T-helper 2 cell (primary cell): ENCODE results near the gene YEATS2.
"Not testable (repeated sequence)": the region's sequence is repeated elsewhere in the genome, so short reads cannot be mapped to it uniquely, and the experiment has no call there.

Source experiments
- DNase-seq, 5 experiments: peaks; one replicate each; pipeline versions ENCODE4 v3.0.0 to v3.0.0-alpha.2; 2012 to 2022
- total RNA-seq, 2 donors: gene quantifications; one replicate each; lab custom pipeline; 2026; lab: John Stamatoyannopoulos, UW

YEATS2 gene
- total RNA-seq: 53.0 to 66.5 reads per million in 2 donors

DNA sequence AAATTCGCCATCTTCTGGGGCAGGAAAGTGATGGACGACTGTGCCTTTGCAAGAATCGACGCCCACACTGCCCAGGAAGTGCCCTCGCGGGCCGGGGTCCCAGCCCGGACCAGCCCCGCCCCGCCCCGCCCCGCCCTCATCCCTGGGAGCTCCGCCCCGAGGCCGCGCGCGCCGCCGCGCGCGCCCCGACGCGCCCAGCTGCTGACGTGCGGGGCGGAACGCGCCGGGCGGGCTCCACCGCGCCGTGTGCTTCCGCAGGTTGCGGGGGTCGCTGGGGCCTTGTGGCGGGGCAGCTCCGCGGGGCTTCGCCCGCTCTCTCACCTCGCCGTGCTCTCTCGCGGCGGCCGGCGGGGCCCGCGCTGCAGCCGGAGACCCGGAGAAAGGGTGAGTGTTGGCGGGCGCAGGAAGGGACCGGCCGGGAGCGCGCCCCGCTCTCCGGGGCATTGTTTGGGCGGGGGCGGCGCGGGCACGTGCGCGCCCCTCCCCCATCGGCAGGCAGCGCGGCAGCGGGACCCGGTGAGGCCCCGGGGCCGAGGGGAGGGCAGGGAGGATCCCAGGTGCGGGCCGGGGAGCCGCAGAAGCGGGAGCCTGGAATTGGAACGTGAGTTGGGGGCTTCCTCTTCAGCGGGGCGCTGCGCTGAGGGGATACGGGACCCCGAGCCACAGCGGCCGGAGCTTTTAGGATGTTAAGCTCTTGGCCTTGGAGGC is at the start of gene YEATS2:
YEATS2 (plus strand) TSS at position 188 of the 708 bp plus-strand sequence. CDS start 17,366 bp downstream, outside the sequence.
- DNase-seq: peak; percentile 42 to 87 (median 59)

GRCh38 chr3:183650554-183650953 is 47.0 kb upstream of the YEATS2 start:
- DNase-seq: no peak

GRCh38 chr3:183653209-183654064 is 44.2 kb upstream of the YEATS2 start:
- DNase-seq: peak in 1 of 5 experiments; percentile 5

DNA sequence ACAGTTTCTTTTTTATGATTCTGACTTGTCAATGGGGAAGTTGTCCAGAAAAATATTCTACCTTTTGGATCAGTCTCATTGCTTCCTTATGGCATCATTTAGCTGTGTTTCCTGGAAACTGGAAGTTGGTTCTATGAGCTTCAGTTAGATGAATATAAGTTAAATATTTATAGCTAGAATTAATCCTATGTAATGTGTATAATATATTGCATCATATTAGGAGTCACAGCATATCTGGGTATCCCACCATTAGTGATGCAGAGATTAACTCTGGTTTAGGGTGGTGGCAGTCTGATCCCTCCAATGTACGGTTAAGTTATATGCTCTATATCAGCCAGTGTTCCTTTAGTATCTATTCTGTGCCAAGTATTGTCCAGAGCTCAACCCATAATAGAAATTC is 42.9 kb upstream of the YEATS2 start:
- no peak for DNase-seq

GRCh38 chr3:183662099-183662498 is 35.5 kb upstream of the YEATS2 start:
- DNase-seq: no peak

DNA sequence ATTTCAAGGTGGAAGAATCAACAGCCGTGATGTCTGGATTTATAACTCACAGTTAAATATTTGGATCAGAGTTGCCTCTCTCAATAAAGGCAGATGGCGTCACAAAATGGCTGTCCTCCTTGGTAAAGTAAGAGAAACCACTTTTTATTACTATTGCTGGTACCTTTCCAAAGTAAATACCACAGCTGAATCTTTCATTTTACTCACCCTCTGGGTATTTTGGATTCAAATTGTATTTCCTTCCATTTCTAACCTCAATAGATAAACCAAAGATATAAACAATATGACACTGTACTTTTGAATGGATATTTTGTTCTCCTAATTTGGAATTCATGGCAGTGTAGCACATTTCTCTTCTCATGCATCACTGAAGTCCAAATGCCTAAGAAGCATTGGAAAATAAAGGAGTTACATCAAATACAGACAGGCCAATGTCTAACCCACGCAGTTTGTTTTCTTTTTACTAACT is 32.6 kb upstream of the YEATS2 start:
- no peak for DNase-seq

DNA sequence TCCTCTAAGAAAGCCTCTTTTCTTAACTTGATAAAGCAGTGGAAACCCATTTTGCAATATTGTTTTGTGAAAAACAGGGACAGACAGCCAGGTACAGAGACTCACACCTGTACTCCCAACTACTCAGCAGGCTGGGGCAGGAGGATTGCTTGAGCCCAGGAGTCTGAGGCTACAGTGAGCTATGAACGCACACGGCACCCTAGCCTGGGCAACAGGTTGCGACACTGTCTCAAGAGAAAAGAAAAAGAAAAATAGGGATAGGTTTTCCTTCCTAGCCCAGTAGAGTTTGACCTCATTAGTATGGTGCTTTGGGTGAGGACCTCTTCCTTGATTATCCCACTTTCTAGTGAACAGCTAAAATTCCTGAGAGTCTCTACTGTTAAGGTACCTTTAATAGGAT is 17.5 kb upstream of the YEATS2 start:
- DNase-seq: no peak

- no peak for DNase-seq
Observed at GRCh38 chr3:183687705-183688104, 9.9 kb upstream of the YEATS2 start.

- DNase-seq: no peak
Observed at GRCh38 chr3:183688874-183689273, 8.7 kb upstream of the YEATS2 start.

GRCh38 chr3:183689621-183690020 is 8.0 kb upstream of the YEATS2 start:
- not testable (repeated sequence) for DNase-seq

DNA sequence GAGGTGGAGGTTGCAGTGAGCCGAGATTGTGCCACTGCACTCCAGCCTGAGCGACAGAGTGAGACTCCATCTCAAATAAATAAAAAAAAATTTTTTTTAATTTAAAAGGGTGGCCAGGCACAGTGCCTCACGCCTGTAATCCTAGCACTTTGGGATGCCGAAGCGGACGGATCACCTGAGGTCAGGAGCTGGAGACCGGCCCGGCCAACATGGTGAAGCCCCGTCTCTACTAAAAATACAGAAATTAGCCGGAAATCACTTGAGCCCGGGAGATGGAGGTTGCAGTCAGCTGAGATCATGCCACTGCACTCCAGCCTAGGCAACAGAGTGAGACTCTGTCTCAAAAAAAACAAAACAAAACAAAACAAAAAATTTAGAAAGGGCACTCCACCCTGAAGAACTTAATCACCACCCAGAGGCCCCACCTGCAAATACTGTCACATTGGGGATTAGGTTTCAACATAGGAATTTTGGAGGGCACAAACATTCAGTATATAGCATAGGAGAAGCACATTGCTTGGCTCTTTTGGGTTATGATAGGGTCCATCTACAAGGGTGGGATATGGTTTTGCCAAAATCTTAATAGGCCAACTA is 7.1 kb upstream of the YEATS2 start:
- no peak for DNase-seq

DNA sequence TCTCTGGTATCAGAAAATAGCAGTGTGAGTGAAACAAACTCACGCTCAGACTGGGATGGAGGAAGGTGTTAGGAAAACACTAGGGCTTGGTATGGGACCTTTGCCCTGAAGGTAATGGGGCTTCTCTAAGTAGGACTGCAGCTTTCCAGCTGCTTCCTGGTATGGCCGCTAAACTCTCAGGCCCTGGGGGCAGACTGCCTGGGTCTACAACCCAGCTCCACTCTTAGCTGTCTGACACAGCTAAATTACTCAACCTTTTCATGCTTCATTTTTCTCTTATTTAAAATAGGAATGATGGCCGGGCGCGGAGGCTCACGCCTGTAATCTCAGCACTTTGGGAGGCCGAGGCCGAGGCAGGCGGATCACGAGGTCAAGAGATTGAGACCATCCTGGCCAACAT is 5.2 kb upstream of the YEATS2 start:
- no peak for DNase-seq

DNA sequence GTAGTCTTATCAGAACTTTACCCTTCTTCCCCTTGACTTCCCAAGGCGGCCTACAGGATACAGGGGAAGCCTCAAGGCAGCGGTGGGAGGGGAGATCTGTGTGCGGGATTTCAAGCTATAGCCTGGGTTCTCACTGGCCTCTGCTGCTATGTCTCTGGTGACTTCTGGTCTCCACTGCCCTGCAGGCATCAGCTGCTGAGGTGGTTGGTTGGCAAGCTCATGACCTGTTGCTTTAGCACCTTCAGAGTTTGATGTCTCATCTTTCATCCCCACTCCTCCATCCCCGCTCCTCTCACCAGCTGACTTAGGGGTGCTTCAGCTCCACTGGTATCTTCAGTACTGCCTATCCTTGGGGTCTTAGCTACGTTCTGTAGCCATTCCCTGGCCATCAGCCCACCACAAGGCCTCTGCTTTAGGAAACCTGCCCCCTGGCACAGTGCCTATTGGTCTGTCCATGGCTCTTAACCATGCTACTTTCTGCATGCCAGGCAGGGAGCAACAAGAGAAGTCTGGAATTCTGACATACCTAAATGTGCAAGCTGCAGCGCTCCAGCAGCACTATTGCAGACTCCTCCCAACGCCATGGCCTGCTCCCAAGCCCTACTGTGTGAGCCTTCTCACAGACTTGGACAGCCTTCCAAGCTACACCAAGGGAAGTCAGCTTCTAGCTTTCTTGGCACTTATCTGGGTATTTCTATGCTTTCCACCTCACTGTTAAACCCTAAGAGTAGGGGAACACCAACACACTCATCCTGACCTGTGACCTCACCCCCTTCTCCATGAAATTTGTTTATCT is 1.8 kb upstream of the YEATS2 start:
- no peak for DNase-seq

GRCh38 chr3:183697123-183697609 is 431 bp upstream of the YEATS2 start:
- DNase-seq: no peak

DNA sequence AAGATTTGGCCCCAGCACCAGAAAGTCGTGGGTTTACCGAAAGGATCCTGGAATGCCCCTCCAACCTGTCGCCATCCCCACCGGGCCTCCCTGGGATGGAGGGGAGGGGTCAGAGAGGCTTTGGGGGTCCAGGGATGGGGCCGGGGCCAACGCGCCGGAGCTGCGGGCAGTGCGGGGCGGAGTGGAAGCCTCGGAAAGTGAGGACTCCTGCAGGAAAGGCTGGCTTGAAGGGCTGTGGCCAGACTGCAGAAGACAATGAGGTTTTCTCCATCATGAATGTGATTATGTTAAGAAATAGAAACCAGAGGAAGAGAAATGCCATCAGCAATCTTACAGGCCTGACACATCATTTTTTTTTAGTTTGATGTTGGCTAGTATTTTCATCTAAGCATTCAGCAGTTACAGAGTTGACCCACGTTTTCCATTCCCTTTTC is 738 bp downstream of the YEATS2 start:
- DNase-seq: peak in 4 of 5 experiments; percentile 7 to 51 (median 9)

DNA sequence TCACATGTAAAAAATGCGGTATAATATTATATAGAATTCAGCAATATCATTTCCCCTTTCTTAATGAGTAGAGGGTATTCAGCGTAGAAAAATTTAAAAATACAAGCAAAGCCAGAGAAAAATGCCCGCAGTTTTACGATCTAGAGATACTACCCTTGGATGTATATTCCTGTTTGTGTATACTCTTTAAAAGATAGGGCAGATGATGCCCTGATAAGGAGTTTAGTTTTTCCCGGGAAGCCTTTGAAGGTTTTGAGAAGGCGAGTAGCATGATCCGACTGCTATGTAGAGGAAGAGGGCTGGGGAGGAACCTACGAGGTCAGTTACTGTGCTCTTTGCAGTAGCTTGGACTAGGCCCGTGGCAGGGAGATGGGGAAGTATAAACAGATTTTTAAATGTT is 1.2 kb downstream of the YEATS2 start:
- peak in 1 of 5 experiments; percentile 17 for DNase-seq

GRCh38 chr3:183699238-183699947 is 1.8 kb downstream of the YEATS2 start:
- DNase-seq: peak in 1 of 5 experiments; percentile 7

DNA sequence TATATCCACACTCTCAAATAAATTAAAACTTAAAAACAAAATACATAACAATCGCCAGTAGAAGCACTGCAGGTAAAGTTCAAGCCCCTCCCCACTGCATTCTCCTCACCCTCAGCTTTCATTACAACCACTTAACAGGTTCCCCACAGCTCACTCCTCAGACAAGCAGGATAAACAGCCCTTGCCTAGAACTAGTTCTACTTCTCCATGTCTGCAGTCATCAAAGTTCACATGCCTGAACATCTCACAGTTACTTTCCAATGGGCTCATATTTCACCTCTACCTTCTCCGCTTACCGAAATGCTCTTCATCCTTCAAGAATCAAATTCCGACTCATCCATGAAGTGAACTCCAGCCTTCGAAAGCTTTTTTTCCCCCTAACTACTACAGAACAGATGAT is 4.1 kb downstream of the YEATS2 start:
- DNase-seq: no peak

DNA sequence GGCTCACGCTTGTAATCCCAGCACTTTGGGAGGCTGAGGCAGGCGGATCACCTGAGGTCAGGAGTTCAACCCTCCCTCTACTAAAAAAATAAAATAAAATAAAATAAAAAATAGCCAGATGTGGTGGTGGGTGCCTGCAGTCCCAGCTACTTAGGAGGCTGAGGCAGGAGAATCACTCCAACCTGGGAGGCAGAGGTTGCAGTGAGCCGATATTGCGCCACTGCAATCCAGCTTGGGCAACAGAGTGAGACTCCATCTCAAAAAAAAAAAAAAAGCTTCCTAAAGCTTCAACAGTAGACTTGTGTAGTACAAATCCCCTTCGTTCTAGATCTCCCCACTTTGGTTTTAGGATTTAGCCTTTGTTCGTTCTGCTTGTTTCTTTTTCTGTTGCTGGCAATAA is 6.3 kb downstream of the YEATS2 start:
- not testable (repeated sequence) for DNase-seq

GRCh38 chr3:183710231-183710630 is 12.6 kb downstream of the YEATS2 start:
- no peak for DNase-seq

DNA sequence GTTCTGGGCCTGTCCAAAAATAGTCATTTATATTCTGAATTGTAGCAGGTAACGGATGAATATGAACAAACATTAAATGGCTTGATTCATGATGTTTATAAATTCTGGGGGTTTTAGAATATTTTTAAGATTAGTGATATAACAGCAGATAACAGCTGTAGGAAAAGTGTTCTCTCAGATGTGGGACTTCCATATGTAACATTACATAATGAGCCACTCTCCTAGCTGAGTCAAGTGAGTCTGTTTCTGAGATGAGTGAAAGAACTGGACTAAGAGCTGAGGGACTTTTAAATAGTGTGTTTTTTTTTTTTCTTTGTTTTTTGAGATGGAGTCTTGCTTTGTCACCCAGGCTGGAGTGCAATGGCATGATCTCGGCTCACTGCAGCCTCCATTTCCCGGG is 13.9 kb downstream of the YEATS2 start:
- no peak for DNase-seq

DNA sequence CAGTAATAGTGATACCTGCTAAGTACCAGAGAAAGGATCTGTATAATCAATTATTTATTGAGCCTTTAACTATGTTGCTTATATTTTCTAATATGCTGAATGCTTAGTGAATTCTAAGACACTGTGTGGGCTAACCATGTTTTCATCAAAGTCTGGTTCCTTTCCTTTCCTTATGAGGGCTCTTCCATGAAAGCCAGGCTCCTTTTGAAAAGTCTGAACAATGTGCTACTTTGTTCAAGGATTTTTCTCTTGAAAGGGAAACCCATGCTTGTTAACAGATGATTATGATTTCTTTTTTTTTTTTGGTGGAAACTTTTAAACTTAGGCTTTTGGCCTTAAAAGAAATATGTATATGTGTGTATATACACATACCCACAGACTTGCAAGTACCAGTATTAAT is 17.0 kb downstream of the YEATS2 start:
- no peak for DNase-seq
